Measurements from ENCODE around the gene JUND.
A peak's percentile ranks its signal among the peaks of the same experiment; 100 is the strongest.
"Not testable (repeated sequence)": the region's sequence is repeated elsewhere in the genome, so short reads cannot be mapped to it uniquely, and the experiment has no call there.

Gene JUND

GRCh38 chr19:18281082-18282020 lies at the start of gene JUND:
Gene JUND, minus strand, starts transcription at chr19:18281622. Its CDS starts 138 bp downstream, at chr19:18281484.
- peak; percentile 93 to 95 for DNase-seq (ENCODE audit: low read depth in 2 of 2)

GRCh38 chr19:18330868-18331267 lies 49.4 kb upstream of the JUND start:
- DNase-seq (ENCODE audit: low read depth in 2 of 2): no peak

GRCh38 chr19:18329035-18329376 lies 47.6 kb upstream of the JUND start:
- no peak for DNase-seq (ENCODE audit: low read depth in 2 of 2)

- DNase-seq (ENCODE audit: low read depth in 2 of 2): peak; percentile 72 to 86
Measured at GRCh38 chr19:18328340-18329034, 47.1 kb upstream of the JUND start.

- no peak for DNase-seq (ENCODE audit: low read depth in 2 of 2)
Measured at GRCh38 chr19:18326772-18327171, 45.4 kb upstream of the JUND start.

- not testable (repeated sequence) for DNase-seq (ENCODE audit: low read depth in 2 of 2)
Measured at GRCh38 chr19:18324373-18324731, 42.9 kb upstream of the JUND start.

GRCh38 chr19:18322759-18323460 lies 41.5 kb upstream of the JUND start, which contains the start of gene LSM4:
Gene LSM4, minus strand, starts transcription at chr19:18323076. Its CDS starts 56 bp downstream, at chr19:18323020.
- peak; percentile 99 for DNase-seq (ENCODE audit: low read depth in 2 of 2)

- DNase-seq (ENCODE audit: low read depth in 2 of 2): peak in 1 of 2 experiments; percentile 55
Measured at GRCh38 chr19:18322318-18322758, 40.9 kb upstream of the JUND start.

- DNase-seq (ENCODE audit: low read depth in 2 of 2): no peak
Measured at GRCh38 chr19:18321734-18322102, 40.3 kb upstream of the JUND start.

GRCh38 chr19:18320865-18321733 lies 39.7 kb upstream of the JUND start:
- no peak for DNase-seq (ENCODE audit: low read depth in 2 of 2)

GRCh38 chr19:18319591-18320135 lies 38.2 kb upstream of the JUND start:
- no peak for DNase-seq (ENCODE audit: low read depth in 2 of 2)

- DNase-seq (ENCODE audit: low read depth in 2 of 2): no peak
Measured at GRCh38 chr19:18317961-18318800, 36.8 kb upstream of the JUND start.

- DNase-seq (ENCODE audit: low read depth in 2 of 2): no peak
Measured at GRCh38 chr19:18313398-18313797, 32.0 kb upstream of the JUND start.

- DNase-seq (ENCODE audit: low read depth in 2 of 2): no peak
Measured at GRCh38 chr19:18312092-18312534, 30.7 kb upstream of the JUND start.

- no peak for DNase-seq (ENCODE audit: low read depth in 2 of 2)
Measured at GRCh38 chr19:18311502-18312091, 30.2 kb upstream of the JUND start.

GRCh38 chr19:18310966-18311365 lies 29.5 kb upstream of the JUND start:
- DNase-seq (ENCODE audit: low read depth in 2 of 2): no peak

GRCh38 chr19:18310118-18310909 lies 28.9 kb upstream of the JUND start:
- DNase-seq (ENCODE audit: low read depth in 2 of 2): no peak

GRCh38 chr19:18309525-18310064 lies 28.2 kb upstream of the JUND start:
- no peak for DNase-seq (ENCODE audit: low read depth in 2 of 2)

GRCh38 chr19:18308948-18309325 lies 27.5 kb upstream of the JUND start:
- DNase-seq (ENCODE audit: low read depth in 2 of 2): no peak

Data from stimulated activated CD4-positive, alpha-beta T cell treated with anti-CD3 and anti-CD28 coated beads, Interleukin-12 subunit alpha, Interleukin-12 subunit beta, amount 100 ng/mL, for 24 hours (primary cell).